GM19463 (cell line): ENCODE measurements around the gene DEGS2.
"Not testable (repeated sequence)": the region's sequence is repeated elsewhere in the genome, so short reads cannot be mapped to it uniquely, and the experiment has no call there.

Experiments
- ATAC-seq: cut with Tn5 transposase; IDR thresholded peaks from one replicate; pipeline ENCODE4 v1.9.1; 2021; ENCODE audit warnings: mild to moderate bottlenecking, moderate library complexity; ENCODE audit not compliant: unreplicated experiment

The DEGS2 gene

DNA sequence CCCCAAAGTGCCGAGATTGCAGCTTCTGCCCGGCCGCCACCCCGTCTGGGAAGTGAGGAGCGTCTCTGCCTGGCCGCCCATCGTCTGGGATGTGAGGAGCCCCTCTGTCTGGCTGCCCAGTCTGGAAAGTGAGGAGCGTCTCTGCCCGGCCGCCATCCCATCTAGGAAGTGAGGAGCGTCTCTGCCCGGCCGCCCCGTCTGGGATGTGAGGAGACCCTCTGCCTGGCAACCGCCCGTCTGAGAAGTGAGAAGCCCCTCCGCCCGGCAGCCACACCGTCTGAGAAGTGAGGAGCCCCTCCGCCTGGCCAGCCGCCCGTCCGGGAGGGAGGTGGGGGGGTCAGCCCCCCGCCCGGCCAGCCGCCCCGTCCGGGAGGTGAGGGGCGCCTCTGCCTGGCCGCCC lies 21.2 kb upstream of the DEGS2 start:
- not testable (repeated sequence) for ATAC-seq

DNA sequence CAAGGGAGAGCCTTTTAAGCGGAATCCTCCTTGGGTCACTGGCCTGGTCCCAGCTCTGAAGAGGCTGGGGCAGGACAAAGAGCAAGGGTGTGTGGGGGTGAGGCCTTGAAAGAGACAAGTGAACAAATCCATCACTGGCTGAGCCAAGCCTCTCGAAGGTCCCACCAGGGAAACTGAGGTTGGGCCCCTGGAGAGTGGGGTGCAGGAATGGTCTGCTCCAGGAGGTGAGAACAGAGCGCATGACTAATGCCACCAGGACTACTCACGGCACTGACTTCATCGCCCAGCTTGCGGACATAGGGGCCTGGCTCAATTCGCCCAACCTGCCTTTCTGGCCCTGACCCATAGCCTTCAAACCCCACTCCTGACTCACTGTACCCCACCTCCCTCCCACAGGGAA lies 19.2 kb upstream of the DEGS2 start:
- ATAC-seq = no peak

DNA sequence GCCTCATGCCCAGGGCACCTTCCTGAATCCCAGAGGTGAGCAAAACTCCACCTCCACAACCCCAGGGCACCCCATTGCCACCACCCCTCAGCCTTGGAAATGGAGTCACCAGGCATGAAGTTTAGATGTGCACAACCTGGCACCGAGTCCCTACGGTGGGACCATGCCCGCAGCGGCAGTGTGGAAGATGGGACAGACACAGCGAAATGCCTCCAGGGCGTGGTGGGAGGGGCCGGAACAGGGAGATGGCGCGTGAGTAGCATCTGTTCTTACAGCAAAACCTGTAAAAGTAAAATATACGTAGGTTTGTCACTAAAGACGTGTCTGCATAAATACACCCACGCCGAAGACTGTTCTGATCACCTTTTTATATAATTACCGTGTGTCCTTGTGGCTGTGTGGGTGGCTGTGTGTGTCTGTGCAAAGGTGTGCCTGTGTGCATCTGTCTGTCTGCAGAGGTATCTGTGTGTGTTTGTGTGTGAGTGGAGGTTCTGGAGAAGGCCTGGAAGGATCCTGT lies 17.4 kb upstream of the DEGS2 start:
- ATAC-seq = no peak

DNA sequence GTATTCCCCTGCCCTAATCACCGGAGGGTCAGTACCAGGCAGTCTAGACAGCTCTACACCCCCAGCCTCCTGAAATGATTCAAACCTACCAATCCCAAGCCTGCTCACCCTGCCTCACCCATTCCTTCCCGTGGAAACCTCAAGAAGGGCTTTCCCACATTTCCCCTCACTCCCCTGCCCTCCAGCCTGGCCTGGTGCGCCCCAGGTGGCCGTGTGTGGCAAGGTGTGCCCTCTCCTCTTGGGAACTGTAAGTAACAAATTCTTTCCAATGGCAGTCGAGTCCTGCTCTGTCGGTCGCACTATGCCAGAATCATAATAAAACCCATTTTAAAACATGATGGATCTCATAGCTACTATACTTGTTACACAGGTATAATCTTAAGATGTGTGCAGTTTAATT lies 13.9 kb upstream of the DEGS2 start:
- ATAC-seq = no peak

DNA sequence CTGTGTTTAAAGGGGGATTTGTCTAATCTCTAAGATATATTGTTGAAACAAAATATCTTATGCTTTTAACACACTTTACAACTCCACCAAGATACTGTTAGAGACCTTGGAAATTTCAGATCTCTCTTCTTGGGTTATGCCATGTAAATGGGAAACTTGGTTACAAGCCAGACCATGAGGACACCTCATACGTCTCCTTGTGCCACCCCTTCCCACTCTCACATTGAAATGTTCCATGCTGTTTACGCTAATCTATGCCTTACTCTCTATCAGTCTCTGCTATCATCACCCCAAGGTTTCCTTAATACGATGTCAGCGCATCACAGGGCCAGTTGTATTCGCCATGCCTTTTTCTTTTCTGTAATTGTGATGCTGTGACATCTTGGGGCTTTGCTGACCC lies 13.4 kb upstream of the DEGS2 start:
- no peak for ATAC-seq

DNA sequence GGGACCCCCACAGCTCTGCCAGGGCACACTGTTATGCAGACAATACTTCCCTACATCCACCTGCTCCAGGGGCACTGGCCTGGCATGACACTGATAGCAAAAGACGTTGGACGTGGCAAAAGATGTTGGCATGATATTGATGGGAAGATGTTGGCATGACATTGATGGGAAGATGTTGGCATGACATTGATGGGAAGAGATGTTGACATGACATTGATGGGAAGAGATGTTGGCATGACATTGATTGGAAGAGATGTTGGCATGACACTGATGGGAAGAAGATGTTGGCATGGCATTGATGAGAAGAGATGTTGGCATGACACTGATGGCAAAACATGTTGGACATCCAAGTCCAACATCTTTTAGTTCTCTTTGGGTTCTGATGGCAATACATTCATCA lies 11.4 kb upstream of the DEGS2 start:
- no peak for ATAC-seq

DNA sequence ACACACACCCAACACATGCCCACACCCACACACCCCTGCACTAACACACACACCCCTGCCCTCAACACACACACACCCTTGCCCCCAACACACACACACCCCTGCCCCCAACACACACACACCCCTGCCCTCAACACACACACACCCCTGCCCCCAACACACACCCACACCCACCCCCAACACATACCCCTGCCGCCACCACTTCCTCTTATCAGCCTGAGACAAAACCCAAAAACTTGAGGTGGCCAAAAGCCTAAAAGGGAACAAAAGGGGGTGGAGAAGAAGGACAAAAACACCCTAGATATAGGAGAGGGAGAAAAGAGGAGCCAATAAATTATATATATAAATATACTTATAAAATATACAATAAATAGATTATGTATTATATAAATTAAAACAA lies 9.1 kb upstream of the DEGS2 start:
- ATAC-seq = no peak

DNA sequence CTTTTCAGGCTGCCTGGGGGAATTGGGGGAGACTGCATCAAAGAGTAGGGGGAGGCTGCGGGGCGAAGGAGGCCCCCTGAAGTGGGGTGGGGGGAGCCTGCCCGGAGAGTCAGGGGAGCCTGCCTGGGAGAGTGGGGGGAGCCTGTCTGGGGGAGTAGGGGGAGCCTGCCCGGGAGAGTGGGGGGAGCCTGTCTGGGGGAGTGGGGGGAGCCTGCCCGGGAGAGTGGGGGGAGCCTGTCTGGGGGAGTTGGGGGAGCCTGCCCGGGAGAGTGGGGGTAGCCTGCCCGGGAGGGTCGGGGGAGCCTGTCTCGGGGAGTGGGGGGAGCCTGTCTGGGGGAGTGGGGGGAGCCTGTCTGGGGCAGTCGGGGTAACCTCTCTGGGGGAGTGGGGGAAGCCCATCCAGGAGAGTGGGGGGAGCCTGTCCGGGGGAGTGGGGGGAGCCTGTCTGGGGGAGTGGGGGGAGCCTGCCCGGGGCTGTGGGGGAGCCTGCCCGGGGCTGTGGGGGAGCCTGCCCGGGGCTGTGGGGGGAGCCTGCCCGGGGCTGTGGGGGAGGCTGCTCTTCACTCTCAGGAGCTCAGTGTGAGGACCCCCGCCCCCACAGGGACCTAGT lies 6.5 kb upstream of the DEGS2 start:
- no peak for ATAC-seq

DNA sequence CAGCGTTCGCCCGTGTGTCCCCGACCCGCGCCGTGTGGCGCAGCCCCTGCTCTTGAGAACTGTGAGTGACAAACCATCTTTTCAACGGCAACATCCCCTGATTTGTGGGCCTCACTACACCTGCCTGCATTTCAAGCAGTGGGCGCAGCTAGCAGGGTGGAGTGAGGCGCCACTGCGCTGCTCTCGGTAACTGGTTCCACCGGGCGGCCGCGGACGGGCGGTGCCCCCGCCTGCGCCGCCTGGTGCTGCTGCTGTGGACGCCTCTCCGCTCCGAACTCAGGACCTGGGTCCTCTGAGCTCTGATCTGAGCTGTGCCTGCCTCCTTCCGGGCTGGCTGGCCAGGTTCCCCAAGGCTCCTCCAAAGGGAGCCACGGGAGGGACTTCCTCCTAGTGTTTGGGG lies 5.9 kb upstream of the DEGS2 start:
- ATAC-seq = no peak

DNA sequence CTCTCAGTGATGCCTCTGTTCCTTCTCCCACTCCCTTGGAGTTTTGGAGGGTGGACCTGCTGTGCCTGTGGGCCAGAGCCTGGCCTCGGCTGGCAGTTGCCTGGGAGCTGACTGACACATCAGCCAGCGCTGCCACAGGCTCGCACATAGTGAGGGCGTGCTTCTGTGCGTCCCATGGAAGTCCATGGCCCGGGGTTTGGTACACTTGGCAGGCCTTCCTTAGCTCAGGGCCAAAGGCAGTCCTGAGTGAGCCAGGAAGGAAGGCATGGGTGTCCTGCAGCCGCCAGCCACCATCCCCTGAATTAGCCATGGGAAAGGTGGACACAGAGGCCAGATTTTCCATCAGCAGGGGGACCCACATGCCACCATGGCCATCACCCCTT lies 1.1 kb upstream of the DEGS2 start:
- ATAC-seq = no peak

DNA sequence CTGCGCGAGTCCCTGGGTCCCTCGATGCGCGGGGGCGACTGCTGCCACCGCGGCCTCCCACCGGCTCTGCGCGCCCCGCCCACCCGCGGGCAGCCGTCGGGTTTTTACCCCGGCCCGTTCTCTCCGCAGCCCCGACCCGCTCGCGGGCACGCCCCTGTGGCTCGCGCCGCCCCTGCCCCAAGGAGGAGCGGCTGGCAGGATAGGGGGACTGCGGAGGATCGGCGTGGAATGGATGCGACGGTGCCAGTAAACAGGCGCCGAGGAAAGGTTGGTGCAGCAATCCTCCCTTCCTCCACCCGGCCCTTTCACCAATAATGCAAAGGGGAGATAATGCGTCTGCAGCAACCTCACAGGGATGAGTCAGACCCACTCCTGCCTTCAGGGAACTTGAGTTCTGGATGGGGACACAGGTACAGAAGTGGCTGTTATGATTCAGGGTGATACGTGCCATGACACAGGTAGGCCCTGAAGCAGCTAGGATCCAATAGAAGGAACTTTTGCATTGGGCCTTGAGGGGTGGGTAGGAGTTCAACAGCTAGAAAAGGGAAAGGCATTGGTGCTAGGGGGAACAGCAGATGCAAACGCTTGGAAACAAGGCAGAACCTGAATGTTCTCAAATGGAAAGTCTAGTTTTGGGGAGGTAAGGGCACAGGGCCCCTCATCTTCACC lies 554 bp upstream of the DEGS2 start:
- ATAC-seq = peak; percentile 18

DNA sequence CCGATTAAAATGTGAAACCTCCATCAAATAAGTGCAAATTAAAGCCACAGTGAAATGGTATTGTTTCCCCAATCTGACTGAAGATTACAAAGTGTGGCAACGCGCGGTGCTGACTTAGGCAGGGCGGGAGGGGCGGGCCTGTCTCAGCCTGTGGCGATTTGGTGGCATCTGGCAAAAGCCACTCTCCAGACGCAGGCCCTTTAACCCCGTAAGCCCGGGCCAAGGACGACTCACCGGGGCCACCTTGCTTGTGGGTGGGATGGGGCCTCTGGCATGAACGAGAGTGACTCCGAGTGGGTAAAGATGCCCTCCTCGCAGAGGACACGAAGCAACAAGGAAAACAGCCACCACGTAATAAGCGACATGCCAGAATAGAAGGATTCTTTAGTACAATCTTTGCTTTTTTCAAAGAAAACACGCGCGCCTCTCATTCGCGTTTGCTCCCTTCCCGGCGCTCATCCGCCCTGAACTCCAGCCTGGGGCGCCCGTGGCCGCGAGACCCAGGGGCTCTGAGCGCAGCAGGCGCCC lies 815 bp downstream of the DEGS2 start:
- ATAC-seq = no peak

DNA sequence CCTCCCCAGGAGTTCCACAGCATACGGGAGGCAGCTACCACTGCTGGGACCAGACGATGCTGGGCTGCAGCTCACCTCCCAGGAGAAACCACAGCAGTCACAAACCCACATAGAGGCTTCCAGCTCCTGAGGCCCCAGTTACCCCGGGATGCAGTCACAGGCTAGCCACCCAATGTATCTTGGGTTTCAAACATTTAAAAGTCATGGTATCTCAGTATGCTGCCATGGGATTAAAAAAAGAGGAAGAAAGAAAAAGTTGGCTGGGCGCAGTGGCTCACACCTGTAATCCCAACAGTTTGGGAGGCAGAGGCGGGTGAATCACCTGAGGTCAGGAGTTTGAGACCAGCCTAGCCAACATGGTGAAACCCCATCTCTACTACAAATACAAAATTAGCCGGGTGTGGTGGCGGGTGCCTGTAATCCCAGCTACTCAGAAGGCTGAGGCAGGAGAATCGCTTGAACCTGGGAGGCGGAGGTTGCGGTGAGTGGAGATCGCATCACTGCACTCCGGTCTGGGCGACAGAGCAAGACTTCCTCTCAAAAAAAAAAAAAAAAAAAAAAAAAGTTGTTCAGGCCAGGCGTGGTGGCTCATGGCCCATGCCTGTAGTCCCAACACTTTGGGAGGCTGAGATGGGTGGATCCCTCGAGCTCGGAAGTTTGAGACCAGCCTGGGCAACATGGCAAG lies 1.8 kb downstream of the DEGS2 start:
- not testable (repeated sequence) for ATAC-seq

DNA sequence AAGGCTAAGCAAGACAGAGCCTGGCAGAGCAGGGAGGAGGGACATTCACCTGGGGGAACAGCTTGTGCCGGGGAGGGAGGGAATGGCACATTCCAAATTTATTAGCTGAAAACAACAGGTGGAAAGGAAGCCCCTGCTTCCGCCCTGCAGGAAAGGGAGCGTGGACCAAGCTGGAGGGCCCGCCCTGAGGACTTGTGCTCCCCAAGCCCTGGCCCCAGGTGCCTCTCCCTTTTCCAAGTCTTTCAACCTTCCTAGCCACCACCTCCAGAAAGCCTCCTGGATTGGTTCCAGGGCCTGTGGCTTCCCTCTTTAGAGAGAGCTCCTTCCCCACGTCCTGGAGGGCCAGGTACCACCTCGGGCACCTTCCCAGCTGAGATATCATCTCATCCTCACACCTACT lies 2.7 kb downstream of the DEGS2 start:
- ATAC-seq = no peak

DNA sequence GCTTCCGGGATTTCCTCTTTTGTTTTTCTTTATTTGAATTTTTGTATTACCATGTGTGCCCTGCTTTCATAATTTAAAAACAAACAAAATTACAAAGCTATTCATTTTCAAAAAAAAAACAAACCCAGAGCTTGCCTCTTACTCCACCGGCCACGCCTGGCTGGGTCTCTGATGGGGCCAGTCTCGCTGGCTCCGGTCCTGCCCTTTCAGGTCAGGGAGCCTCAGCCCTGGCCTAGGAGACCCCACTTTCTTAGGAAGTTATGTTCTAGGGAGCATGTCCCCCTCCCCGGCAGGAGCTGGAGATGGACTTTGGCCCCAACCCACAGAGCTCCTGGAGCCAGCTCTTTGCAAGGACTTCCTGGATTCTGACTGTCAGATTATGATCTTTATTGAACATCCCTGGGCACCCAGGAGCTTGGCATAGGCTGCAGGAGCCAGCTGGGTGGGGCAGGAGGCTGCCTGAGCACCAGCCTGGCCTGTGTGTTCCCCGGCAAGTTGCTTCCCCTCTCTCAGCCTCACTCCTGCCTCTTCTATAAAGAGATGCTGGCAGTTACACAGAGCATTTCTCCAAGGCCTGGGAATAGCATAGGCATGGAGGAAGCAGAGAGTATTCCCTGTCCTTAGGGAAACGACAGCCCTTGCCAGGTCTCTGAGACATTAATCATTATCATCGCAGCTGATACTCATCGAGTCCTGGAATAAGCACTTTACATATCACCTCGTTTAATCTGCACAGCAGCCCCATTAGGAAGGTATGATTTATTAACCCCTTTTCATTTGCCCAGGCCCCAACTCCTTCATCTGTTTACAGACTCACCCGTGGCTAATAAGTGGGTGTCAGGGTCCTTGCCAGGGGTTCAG lies 3.5 kb downstream of the DEGS2 start:
- ATAC-seq = no peak

DNA sequence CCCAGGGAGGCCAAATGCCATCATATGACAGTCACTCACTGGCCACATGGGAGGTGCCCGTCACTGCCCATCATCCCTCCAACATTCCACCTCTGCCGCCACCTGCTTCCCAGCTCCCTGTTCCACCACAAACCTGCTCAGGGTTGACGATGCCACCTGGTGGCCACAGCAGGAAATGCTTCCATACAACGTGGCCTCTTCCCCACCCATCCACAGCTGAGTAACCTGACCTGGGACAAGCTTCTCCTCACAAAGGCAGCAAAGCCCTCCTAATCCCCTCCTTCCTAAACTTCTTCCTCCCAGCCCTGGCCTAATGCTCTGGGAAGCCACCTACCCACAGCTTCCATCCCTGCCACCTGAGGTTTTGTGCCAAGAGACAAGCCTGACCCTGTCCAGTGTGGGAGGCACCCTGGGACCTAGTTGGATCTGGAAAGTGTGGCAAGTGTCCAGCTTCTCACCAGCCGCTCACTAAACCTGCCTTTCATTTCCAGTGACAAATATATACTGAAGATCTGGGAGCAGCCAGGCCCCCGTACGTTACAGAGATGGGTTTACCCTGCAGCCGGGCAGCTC lies 4.3 kb downstream of the DEGS2 start:
- ATAC-seq = no peak

DNA sequence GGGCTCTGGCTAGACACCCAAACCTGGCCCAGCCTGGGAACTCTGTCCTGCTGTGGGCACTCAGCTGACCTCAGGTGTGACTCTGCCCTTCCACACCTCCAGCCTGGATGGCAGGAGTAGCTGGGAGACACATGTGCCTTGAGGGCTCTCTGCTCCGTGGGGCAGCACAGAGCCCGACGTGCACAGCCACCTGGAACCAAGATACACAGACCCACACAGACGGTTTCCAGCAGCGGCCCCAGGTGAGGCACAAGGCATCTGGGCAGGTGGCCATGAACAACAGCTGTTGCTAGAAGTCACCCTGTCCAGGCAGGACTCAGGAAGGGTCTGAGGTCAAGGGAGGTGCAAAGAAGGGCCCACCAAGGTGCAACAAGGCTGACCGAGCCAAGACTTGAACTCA lies 5.9 kb downstream of the DEGS2 start:
- ATAC-seq = no peak

DNA sequence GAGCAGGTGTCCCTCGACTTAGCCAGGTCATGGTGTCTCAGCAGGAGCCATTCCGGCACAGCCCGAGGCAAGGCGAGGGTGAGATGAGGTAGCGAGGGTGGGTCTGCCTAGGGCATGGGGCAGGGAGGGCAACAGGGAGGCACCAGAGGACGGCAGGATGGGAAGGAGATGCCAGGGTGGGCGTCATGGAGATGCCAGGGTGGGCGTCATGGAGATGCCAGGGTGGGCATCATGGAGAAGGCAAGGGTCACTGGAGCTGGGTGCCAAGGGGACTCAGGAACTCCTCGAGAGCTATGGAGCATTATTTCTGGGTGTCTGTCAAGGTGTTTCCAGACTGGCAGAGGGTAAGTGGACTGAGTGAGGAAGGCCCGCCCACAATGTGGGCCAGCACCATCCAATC lies 7.4 kb downstream of the DEGS2 start:
- no peak for ATAC-seq

DNA sequence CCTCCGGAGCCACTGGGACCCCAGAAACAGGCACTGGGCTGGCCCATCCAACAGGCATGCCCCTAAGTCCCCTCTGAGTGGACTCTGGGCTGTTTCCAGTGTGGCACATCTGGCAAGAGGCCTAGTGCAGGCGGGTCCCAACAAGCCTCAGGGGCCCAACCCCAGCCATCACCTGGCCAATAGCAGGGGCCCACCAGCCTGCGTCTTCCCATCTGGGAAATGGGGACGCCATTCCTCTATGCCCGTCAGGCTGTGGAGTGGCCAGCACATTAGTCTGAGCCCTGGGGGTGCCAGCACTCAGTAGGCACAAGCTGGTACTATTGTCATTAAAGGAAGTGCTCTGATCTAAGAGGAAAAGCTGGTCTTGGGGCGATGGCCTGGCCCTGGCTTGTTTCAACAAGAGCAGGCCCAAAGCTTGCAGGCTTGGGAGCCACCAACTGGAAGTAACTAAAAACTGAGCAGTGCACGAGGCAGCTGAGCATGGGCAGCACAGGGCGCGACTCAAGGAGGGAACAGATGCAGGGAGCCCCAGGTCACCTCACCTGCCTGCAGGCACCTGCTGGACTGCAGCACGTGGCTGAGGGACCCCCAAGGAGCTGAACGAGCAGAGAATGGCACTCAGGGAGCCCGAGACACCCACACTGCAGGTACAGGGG lies 8.4 kb downstream of the DEGS2 start:
- no peak for ATAC-seq
